Midbrain (tissue), 1 donor: ENCODE data around the gene OR52M1.

Experiments used
- DNase-seq: peaks from one replicate; lab custom pipeline; 2025; lab: John Stamatoyannopoulos, UW

The OR52M1 gene

DNA sequence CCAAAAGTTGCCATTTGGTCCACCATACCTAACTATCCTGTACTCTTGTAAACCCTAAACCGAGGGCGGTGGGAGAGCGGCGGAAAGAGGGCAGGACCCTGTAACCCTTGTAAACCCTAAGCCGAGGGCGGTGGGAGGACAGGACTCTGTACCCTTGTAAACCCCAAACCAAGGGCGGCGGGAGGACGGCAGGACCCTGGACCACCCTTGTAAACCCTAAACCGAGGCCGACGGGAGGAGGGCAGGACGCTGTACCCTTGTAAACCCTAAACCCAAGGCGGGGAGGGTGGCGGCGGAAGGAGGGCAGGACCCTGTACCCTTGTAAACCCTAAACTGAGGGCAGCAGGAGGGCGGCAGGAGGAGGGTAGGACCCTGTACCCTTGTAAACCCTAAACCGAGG, 24.1 kb downstream of the OR52M1 start:
- no peak for DNase-seq

DNA sequence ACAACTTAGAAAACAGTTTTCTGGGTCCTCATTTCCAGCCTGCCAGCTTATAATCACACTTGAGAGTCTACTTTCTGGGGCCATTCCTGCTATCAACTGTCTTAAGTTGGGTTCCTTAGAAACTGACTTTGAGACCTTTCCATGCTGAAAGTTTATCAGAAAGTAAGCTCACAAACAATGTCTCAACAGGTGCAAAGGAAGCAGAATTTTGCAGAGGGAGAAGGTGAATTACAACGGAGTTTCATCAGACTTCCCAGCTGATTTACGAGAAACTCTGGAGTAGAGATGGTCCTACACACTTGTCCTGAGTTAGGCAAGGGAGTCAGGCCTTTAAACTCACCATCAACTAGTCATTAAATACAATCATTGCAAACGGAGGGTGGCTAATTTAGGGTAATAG, 31.9 kb downstream of the OR52M1 start:
- DNase-seq: no peak

DNA sequence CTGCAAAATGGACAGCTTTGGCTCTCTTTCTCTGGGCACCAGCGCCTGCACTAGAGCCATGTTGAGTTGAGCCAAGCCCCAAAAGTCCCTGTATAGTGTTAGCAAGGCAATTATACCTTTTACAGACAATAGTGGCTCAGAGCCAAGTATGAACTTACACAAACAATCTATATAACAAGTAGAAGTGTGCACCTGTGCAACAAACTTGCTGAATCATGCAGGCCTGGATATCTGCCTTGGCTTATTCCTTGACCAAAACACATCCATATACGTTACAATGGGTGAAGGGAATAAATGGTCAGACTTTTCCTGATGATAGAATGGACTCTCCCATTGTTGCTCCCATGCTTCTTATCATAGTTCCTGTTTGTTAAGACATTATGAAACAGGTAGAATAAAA, 32.8 kb downstream of the OR52M1 start:
- DNase-seq: no peak

DNA sequence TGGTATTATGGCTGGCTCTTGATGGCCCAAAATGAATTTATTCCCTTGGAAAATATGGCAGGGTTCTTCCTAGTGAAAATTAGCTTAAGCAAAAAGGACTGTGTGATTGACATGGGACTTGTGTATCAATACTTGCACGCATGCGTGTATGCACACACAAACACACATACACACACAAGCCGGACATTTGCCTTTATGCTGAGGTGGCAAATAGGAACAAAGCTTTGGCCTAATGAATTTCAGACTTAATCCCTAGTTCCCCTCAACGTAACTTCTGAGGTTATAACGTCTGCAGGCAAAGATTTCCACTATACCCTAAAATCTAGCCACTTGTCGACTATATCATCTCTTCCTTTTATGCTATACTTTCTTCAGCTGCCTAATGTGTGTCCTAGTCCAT, 33.6 kb downstream of the OR52M1 start:
- no peak for DNase-seq

DNA sequence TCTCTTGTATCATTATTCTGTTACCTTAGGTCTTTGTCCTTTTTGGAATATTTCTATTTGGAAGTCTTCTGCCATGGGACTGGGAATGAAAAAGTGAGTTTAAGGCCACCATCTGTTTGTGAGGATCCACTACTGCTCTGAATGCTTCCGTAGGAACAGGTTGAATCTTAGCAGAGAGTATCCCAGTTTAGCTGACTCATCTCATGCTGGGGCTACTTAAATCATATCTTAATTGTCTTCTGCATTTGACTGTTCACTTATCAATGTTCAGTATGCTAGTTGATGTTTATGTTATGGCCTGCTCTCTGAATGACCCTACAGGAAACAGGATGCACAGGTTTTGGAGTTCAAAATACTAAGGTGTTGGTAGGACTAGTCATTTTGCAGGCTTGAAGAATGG, 35.1 kb downstream of the OR52M1 start:
- DNase-seq: no peak

DNA sequence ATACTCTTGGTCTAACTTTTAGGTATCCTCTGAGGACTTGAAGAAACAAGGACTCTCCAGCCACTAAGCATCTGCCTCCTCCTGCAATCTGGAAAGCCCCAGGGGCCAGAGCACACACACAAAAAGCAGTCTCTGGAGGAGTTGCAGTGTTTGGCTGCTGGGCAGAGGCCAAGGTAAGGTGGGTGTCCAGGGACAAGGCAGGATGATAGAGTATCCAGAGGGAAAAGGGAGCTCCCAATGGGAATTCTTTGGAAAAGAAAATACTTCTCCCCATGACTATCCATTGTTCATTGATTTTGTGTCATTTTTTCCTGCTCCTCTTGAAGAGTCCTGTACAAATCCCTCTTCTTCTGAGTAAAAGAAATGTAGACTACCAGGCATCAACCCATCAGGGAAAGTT, 36.5 kb downstream of the OR52M1 start, which contains the start of gene OR52I2:
Gene OR52I2 (plus strand): TSS at position 301 of the 400 bp plus-strand sequence.
- DNase-seq: no peak

DNA sequence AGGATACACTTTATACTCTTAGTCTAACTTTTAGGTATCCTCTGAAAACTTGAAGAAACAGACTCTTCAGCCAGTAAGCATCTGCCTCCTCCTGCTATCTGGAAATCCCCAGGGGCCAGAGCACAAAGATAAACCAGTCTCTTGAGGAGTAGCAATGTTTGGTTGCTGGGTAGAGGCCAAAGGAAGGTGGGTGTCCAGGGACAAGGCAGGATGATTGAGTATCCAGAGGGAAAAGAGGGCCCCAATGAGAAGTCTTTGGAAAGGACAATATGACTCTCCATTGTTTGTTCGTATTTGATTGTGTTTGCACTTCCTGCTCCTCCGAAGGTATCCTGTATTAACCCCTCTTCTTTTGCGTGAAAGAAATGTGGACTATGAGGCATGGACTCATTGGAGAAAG, 44.0 kb downstream of the OR52M1 start:
- DNase-seq: no peak

DNA sequence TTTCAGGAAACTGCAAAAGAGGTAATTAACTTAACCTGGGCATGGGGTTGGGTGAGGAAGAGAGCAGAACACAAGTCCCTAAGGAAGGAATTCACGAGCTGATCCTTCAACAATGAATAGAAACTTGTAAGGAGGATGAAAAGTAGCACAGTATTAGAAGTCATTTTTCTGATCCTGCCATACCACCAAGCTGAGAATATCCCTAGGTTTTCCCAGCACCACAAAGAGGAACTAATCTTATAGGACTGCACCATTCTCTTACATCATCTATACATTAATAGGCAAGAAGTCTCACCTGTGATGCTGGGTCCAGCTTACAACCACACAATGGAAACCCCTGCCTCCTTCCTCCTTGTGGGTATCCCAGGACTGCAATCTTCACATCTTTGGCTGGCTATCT, 48.7 kb downstream of the OR52M1 start, which contains the start of gene OR52I1:
Gene OR52I1 (plus strand): TSS at position 301 of the 400 bp plus-strand sequence. CDS start 0 bp downstream, at position 301.
- DNase-seq: no peak
